Hematopoietic multipotent progenitor cell treated with erythropoietin and hydrocortisone succinate and interleukin-3 and kit ligand, for 8 days (in vitro differentiated cells): ENCODE data around the gene MTFMT.
"Not testable (repeated sequence)": the region's sequence is repeated elsewhere in the genome, so short reads cannot be mapped to it uniquely, and the experiment has no call there.

Experiments used
- DNase-seq: peaks from one replicate; pipeline ENCODE4 v3.0.0-alpha.2; 2015

The MTFMT gene

DNA sequence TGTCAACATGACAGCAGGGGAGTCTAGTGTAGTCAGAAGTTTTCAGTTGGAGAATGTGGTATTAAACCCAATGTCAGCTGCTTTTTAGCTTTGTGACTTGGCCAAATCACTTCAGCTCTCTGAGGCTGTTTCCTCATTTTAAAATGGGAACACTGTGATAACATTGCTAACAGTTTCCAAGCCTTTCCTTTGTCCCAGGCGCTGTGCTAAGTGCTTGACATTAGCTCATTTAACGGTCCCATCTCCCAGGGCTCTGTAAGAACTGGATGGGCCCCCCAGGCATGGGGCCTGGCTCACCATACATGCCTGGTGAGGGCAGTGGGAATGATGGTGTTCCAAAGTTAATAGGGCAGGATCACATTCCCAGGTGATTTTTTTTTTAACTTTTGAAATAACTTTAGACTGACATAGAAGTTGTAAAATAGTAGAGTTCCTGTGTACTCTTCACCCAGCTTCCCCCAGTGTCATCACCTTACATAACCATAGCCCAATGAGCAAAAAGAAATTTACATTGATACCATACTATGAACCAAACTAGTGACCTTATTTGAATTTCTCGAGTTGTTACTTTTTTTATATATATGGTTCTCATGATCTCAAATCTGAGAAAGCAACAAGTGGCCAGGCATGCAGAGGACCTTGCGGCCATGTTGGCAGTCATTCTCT lies 30.6 kb upstream of the MTFMT start:
- no peak for DNase-seq

GRCh38 chr15:65059369-65059750 lies 29.9 kb upstream of the MTFMT start:
- DNase-seq: no peak

DNA sequence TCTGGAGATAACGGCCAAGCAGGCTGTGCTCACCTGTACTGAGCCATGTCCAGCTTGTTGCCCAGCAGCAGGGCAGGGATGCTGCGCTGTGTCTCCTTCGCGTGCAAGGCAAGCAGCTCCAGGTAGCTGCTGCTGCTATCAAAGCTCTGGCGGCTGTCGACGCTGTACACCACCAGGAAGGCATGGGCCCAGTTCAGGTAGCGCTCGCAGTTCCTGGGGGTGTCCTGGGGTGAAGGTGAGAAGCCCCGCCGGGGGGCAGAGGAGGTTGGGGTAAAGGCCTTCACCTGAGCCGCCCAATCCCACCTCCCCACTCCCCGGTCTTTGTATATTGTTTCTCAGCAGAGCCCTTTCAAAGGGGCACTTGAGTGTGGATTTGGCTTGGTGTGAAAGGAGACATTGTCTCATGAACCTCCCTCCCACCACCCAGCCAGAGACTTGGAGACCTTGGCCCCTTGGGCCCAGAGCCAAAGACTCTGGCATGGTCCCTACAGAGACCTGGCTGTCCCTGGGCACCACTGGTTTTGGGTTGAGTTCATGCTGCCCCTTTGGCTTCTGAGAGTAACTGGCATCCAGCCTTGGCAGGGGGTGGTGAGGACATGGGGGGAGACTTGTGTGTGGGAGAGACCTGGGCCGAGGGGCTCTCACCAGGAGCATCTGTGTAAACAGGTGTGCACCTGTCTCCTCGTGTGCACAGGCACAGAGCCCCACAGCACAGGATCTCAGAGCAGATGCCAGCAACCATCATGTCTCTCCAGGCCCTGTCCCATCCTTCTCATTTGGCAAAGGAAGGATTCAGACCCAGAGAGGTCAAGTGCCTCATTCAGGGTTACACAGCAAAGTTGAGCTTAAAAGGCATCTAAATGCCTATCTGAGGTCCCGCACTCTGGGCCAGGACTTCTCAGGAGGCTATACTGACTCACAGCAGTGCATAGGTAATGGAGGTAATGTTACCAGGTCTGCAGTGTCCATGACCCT lies 29.2 kb upstream of the MTFMT start:
- no peak for DNase-seq

DNA sequence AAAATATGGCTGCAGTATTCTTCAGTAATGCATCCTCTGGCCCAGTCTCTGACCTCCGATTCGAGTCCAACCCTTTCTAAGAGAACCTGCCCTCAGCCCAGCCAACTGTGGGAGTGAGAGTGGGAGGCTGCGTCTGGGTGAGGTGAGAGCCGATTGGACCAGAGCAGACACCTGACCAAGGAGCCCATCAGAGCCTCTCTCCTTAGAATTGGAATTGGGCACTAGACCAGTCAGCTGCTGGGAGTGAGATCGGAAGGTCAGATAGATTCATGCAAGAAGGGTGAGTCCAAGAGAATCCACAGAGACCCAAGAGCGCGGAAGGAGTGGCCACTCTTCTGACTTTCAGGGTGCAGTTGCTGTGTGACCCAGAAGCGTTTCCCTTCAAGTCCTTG lies 28.1 kb upstream of the MTFMT start:
- DNase-seq: no peak

- no peak for DNase-seq
These were observed 27.6 kb upstream of the MTFMT start for GRCh38 chr15:65056868-65057548.

DNA sequence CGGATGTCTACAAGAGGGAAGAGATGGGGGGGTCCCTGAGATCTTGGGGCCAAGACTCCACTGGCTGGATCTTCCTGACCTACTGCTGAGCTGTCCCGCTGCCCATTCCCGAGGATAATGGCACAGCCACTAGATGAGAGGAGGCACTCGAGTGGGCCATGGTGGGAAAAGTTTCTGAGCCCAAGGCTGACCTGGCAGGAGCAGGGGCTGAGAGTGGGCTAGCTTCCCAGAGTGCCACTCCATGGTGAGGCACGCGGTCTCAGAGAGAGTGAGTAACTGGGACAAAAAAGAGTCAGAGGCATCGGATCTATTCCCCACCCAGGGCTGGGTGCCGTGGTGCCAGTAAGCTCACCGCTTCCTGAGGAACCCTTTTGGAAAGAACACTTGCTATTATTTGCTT lies 26.7 kb upstream of the MTFMT start:
- no peak for DNase-seq

- DNase-seq: no peak
These were observed 25.9 kb upstream of the MTFMT start for GRCh38 chr15:65055201-65055870.

GRCh38 chr15:65054333-65055200 lies 25.1 kb upstream of the MTFMT start:
- peak; percentile 59 for DNase-seq

DNA sequence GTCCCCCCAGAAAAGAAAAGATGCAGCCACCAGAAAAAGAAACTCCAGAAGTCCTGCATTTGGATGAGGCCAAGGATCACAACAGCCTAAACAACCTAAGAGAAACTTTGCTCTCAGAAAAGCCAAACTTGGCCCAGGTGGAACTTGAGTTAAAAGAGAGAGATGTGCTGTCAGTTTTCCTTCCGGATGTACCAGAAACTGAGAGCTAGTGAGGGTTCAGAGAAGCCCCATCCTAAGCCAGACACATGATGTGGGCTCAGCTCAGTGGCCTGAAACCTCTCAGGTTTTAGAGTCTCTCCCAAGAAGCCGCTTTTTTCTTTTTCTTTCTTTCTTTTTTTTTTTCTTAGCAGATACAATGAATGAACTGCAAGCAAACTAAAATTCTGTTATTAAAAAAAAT lies 23.5 kb upstream of the MTFMT start:
- DNase-seq: no peak

DNA sequence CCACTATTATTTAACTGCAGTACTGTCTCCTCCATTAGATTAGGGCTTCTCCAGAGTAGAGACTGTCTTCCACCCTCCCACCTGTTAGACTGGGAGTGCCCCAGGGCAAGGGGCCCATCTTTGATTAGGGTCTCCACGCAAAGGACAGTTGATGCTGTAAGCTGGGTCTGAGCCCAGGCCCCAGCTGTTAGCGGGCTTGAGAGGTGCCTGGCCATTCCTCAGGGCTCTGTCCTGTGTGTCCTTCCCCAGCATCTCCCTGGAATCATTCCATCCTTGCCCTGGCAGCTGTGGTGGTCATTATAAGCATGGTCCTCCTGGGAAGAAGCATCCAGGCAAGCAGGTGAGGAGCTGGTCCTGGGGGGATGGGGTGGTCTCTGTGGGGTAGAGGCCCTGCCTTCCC lies 21.8 kb upstream of the MTFMT start:
- no peak for DNase-seq

- DNase-seq: no peak
These were observed 20.8 kb upstream of the MTFMT start for GRCh38 chr15:65050270-65050669.

DNA sequence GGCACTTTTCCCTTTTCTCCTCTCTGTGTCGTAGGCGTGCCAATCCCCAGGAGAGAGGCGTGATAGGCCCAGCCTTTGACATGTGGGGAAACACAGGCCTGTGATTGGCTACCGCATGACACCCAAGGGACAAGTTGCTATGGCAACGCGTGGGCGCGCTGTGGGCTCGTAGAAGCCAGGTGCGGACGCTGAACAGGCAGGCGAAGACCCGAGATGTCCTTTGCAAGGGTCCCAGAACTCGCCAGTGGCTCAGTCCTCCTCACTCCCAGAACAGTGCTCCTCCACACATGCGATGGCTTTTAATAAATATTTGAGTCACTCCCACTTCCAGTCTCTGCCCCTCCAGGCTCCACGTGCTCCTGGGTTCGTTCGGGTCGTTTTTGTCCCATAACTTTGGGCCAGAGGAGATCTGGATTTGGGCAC lies 20.0 kb upstream of the MTFMT start:
- peak; percentile 92 for DNase-seq

- DNase-seq: no peak
These were observed 18.8 kb upstream of the MTFMT start for GRCh38 chr15:65048241-65048640.

DNA sequence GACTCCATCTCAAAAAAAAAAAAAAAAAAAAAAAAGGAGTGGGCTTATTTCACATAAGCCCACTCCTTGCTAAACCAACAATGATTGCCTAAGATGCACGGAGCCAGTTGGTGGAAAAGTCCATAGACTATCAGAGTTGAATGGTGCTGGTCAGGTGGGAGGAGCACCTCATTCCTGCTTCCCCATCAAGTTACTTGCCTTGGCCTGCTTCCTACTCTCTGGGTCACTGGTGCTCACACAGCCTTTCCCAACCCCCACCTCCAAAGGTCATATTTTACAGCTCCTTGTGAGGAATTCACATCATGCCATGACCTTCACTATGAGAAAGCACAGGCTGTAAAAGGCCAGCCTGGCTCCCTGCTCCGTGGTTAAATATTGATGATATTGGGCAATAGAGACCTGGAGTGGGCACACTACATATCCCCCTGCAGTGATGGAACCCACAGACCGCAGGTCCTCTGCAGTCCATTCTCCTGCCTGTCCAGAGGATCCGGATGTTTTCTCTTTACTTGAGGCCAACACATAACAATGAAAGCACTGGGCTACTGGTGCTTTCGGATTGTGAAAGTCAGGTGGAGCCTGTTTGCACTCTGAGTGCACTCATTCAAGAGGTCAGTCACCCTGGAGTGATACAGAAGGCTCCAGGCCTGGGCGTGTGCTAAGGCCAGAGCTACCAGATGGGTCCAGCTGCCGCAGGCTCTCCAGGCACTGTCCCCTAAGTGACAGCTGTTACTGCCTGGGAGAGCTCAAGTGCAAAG lies 15.5 kb upstream of the MTFMT start, which contains the start of gene SLC51B:
Gene SLC51B (plus strand): TSS at position 664 of the 758 bp plus-strand sequence. CDS start 4,618 bp downstream, outside the sequence.
- DNase-seq: no peak

DNA sequence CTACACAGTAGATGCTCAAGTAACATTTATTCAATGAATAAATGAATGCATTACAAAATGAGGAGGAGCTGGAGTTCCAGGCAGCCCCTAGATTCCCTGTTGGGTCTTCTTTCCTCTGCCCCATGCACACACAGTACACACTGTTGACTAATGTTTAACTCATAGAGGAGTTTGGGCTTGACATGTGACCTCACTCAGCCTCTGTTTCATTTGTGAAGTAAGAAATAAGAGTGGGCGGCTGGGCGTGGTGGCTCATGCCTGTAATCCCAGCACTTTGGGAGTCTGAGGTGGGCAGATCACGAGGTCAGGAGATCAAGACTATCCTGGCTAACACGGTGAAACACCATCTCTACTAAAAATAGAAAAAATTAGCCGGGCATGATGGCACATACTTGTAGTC lies 14.8 kb upstream of the MTFMT start:
- DNase-seq: not testable (repeated sequence)

- DNase-seq: no peak
These were observed 13.4 kb upstream of the MTFMT start for GRCh38 chr15:65042776-65043327.

GRCh38 chr15:65041787-65042186 lies 12.3 kb upstream of the MTFMT start:
- no peak for DNase-seq

DNA sequence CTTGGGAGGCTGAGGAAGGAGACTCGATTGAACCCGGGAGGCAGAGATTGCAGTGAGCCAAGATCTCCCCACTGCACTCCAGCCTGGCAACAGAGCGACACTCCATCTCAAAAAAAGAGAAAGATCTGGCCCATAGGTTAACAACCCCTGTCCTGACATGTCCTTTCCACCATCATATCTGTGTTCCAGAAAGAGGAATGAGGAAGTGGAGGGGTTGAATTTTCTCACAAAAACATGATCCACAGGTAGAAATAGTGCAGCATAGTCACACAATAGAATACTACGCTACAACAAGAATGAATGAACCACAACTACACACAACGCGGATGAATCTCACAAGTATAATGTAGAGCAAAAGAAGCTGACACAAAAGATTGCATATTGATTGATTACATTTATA lies 11.0 kb upstream of the MTFMT start:
- no peak for DNase-seq

GRCh38 chr15:65038836-65039235 lies 9.4 kb upstream of the MTFMT start:
- no peak for DNase-seq

DNA sequence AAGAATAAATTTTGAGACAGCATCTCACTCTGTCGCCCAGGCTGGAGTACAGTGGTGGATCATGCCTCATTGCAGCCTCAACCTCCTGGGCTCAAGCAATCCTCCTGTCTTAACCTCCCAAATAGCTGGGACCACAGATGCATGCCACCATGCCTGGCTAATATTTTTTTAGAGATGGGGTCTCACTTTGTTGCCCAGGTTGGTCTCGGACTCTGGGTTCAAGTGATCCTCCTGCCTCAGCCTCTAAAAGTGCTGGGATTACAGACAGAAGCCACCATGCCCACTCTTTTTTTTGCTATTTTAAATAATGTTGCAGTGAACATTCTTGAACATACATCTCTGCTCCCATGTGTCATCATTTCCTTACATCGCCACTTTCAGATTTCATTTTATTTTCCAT lies 9.0 kb upstream of the MTFMT start:
- no peak for DNase-seq

GRCh38 chr15:65037309-65037708 lies 7.9 kb upstream of the MTFMT start:
- no peak for DNase-seq
